ENCODE measurements around the gene SORCS1.

Gene SORCS1

GRCh38 chr10:106804992-106805582, 359.4 kb downstream of the SORCS1 start:
- Histone ChIP-seq H3K9me3 (ENCODE audit: low read length) (no peaks in the 10 kb centered on the region), H3K9me2 (ENCODE audit: low read depth, low read length) (no peaks in the 10 kb centered on the region), H3F3A (ENCODE audit: insufficient read depth, low read length) (no peaks in the 10 kb centered on the region), H3K4me3 (ENCODE audit: low read depth, low read length, poor library complexity, severe bottlenecking) (no peak overlapping the region), H3K4me1 (ENCODE audit: insufficient read depth, low read length, severe bottlenecking) (no peaks in the 10 kb centered on the region), H3K27ac (ENCODE audit: low read depth, low read length, poor library complexity, severe bottlenecking) (no peak overlapping the region), H4K20me1 (ENCODE audit: insufficient read depth, low read length) (no peaks in the 10 kb centered on the region), H3K36me3 (ENCODE audit: insufficient read depth, low read length) (no peaks in the 10 kb centered on the region), H3K9ac (ENCODE audit: low read length) (no peak overlapping the region), H2AFZ (ENCODE audit: low read length) (no peak overlapping the region), H3K79me2 (ENCODE audit: insufficient read depth, low read length) (no peaks in the 10 kb centered on the region), H3K27me3 (ENCODE audit: insufficient read depth, low read length) (no peaks in the 10 kb centered on the region), H3K4me2 (ENCODE audit: low read length) (no peak overlapping the region)
- TF ChIP-seq EZH2 (IDR thresholded peaks at IDR 0.05; ENCODE audit: borderline replicate concordance, low read length): no peak
- TF ChIP-seq CTCF (IDR thresholded peaks at IDR 0.05; ENCODE audit: low read length): no peak

- Histone ChIP-seq H2AFZ (ENCODE audit: low read length) (no peak overlapping the region), H3K27ac (ENCODE audit: low read depth, low read length, poor library complexity, severe bottlenecking) (no peak overlapping the region), H3K9ac (ENCODE audit: low read length) (no peak overlapping the region), H3K4me2 (ENCODE audit: low read length) (no peak overlapping the region), H3K9me3 (ENCODE audit: low read length) (no peaks in the 10 kb centered on the region), H3K79me2 (ENCODE audit: insufficient read depth, low read length) (no peaks in the 10 kb centered on the region), H3K36me3 (ENCODE audit: insufficient read depth, low read length) (no peaks in the 10 kb centered on the region), H3K9me2 (ENCODE audit: low read depth, low read length) (no peaks in the 10 kb centered on the region), H3F3A (ENCODE audit: insufficient read depth, low read length) (no peaks in the 10 kb centered on the region), H3K27me3 (ENCODE audit: insufficient read depth, low read length) (no peaks in the 10 kb centered on the region), H3K4me3 (ENCODE audit: low read depth, low read length, poor library complexity, severe bottlenecking) (no peak overlapping the region), H4K20me1 (ENCODE audit: insufficient read depth, low read length) (no peaks in the 10 kb centered on the region), H3K4me1 (ENCODE audit: insufficient read depth, low read length, severe bottlenecking) (no peaks in the 10 kb centered on the region)
- TF ChIP-seq CTCF (IDR thresholded peaks at IDR 0.05; ENCODE audit: low read length) (no peak), EZH2 (IDR thresholded peaks at IDR 0.05; ENCODE audit: borderline replicate concordance, low read length) (no peak)
Measured at GRCh38 chr10:106802949-106803348, 361.6 kb downstream of the SORCS1 start.

GRCh38 chr10:106799776-106800175, 364.7 kb downstream of the SORCS1 start:
- Histone ChIP-seq H3K9me3 (ENCODE audit: low read length) (no peaks in the 10 kb centered on the region), H3K9me2 (ENCODE audit: low read depth, low read length) (no peaks in the 10 kb centered on the region), H3F3A (ENCODE audit: insufficient read depth, low read length) (no peaks in the 10 kb centered on the region), H3K4me3 (ENCODE audit: low read depth, low read length, poor library complexity, severe bottlenecking) (no peak overlapping the region), H3K4me2 (ENCODE audit: low read length) (no peak overlapping the region), H2AFZ (ENCODE audit: low read length) (no peak overlapping the region), H3K36me3 (ENCODE audit: insufficient read depth, low read length) (no peaks in the 10 kb centered on the region), H3K9ac (ENCODE audit: low read length) (no peak overlapping the region), H3K27ac (ENCODE audit: low read depth, low read length, poor library complexity, severe bottlenecking) (no peak overlapping the region), H3K4me1 (ENCODE audit: insufficient read depth, low read length, severe bottlenecking) (no peaks in the 10 kb centered on the region), H3K79me2 (ENCODE audit: insufficient read depth, low read length) (no peaks in the 10 kb centered on the region), H4K20me1 (ENCODE audit: insufficient read depth, low read length) (no peaks in the 10 kb centered on the region), H3K27me3 (ENCODE audit: insufficient read depth, low read length) (no peaks in the 10 kb centered on the region)
- no peak for TF ChIP-seq EZH2 (IDR thresholded peaks at IDR 0.05; ENCODE audit: borderline replicate concordance, low read length)
- no peak for TF ChIP-seq CTCF (IDR thresholded peaks at IDR 0.05; ENCODE audit: low read length)
